HepG2 (cell line): ENCODE measurements around the gene LITAF. TPM values are rescaled to one million over a fixed set of nuclear protein-coding genes. Genes with fewer than 3 reads are reported as not detected.

Experiments
- ATAC-seq: fragments of 200-7000 bp; cut with Tn5 transposase; 3 replicates; pipeline ENCODE4 v1.9.1; 2020; ENCODE audit warnings: mild to moderate bottlenecking, moderate library complexity
- BruUV-seq: library from RNA; stranded (reverse); fragments of 400-500 nt; replicated peaks from 2 replicates; lab custom pipeline; 2021; lab: Mats Ljungman, UMichigan
- CTCF ChIA-PET: fragments of 300-600 bp; formaldehyde crosslinking; extraction: SDS; loops from one replicate; lab custom pipeline; 2021; ENCODE audit warnings: low total read pairs, inconsistent platforms, low intra/inter-chr PET ratio; lab: Yijun Ruan, JAX
- POLR2A ChIA-PET: fragments of 350-600 bp; sonication (Branson Sonifier 250); formaldehyde crosslinking; loops from one replicate; lab custom pipeline; 2020; ENCODE audit warnings: antibody characterized with exemption, inconsistent platforms; lab: Yijun Ruan, JAX
- DNase-seq: peaks from one replicate; pipeline ENCODE4 v3.0.0-alpha.2; 2015; ENCODE audit warnings: low spot score
- FAIRE-seq: peaks from 3 replicates; lab custom pipeline; 2011; peaks lifted over from hg19 to GRCh38; lab: Jason Lieb, UNC
- H2AFZ ChIP-seq: one replicate; pipeline ENCODE4 v1.6.1; 2011; ENCODE audit warnings: low read length, inconsistent platforms
- H3K27ac ChIP-seq: fragments of 300-600 bp; 3 replicates; pipeline ENCODE4 v1.8.0; 2011; ENCODE audit warnings: mixed run types, mild to moderate bottlenecking, mixed read lengths, low read length, inconsistent platforms; ENCODE audit not compliant: insufficient read depth; ENCODE audit errors: extremely low read length
- H3K27me3 ChIP-seq, 2 experiments: fragments of 200-600 bp in 1 of 2; 2 replicates in 1 of 2; 3 replicates in 1 of 2; pipeline versions ENCODE4 v1.6.0 to v1.8.0; 2011; ENCODE audit warnings: low read length in 2 of 2, mild to moderate bottlenecking in 2 of 2, moderate library complexity in 2 of 2, inconsistent platforms in 1 of 2; ENCODE audit not compliant: insufficient read depth in 2 of 2, control insufficient read depth in 1 of 2
- H3K36me3 ChIP-seq, 2 experiments: fragments of 200-600 bp in 1 of 2; replicated peaks in 1 of 2; 2 replicates in 1 of 2; 3 replicates in 1 of 2; pipeline versions ENCODE4 v1.5.1 to v1.8.0; 2011; ENCODE audit warnings: low read length in 2 of 2, inconsistent platforms in 1 of 2; ENCODE audit not compliant: insufficient read depth in 2 of 2, control insufficient read depth in 1 of 2
- H3K4me1 ChIP-seq: 2 replicates; pipeline ENCODE4 v1.5.1; 2012; ENCODE audit warnings: low read length, inconsistent platforms; ENCODE audit not compliant: insufficient read depth
- H3K4me2 ChIP-seq: 2 replicates; pipeline ENCODE4 v1.6.0; 2011; ENCODE audit warnings: low read depth, low read length, inconsistent platforms
- H3K4me3 ChIP-seq, 3 experiments: fragments of 200-600 bp in 1 of 3; sonication (generic), shearing (Covaris generic) in 1 of 3; replicated peaks in 1 of 3; 2 replicates each; pipeline ENCODE4 v1.5.1; 2011 to 2016; ENCODE audit warnings: low read length in 3 of 3, inconsistent platforms in 2 of 3, low read depth in 2 of 3, mild to moderate bottlenecking in 2 of 3, control low read depth in 1 of 3, mixed read lengths in 1 of 3; ENCODE audit not compliant: insufficient read depth in 1 of 3
- H3K79me2 ChIP-seq: one replicate; pipeline ENCODE4 v1.6.1; 2011; ENCODE audit warnings: low read length, inconsistent platforms; ENCODE audit not compliant: insufficient read depth
- H3K9ac ChIP-seq: 2 replicates; pipeline ENCODE4 v1.6.0; 2011; ENCODE audit warnings: mild to moderate bottlenecking, low read depth, low read length, inconsistent platforms; ENCODE audit not compliant: insufficient read depth
- H3K9me3 ChIP-seq: 2 replicates; pipeline ENCODE4 v1.5.1; 2012; ENCODE audit warnings: mild to moderate bottlenecking, low read length
- H4K20me1 ChIP-seq: 2 replicates; pipeline ENCODE4 v1.6.0; 2011; ENCODE audit warnings: inconsistent platforms, mild to moderate bottlenecking, low read length, moderate library complexity; ENCODE audit not compliant: insufficient read depth
- FOXC1 ChIP-seq: sonication (generic); formaldehyde crosslinking; IDR thresholded peaks from 2 replicates; pipeline ENCODE4 v1.8.0; 2022; ENCODE audit warnings: mild to moderate bottlenecking, missing genetic modification reagents, borderline replicate concordance
- KAT2B ChIP-seq: fragments of 150-350 bp; IDR thresholded peaks from 2 replicates; pipeline ENCODE4 v1.6.1; 2014; ENCODE audit warnings: low read depth, low read length, borderline replicate concordance
- NCOA1 ChIP-seq: sonication (generic); formaldehyde crosslinking; IDR thresholded peaks from 2 replicates; pipeline ENCODE4 v1.9.0; 2021; ENCODE audit warnings: missing genetic modification reagents
- POLR2AphosphoS5 ChIP-seq: IDR thresholded peaks from 2 replicates; pipeline ENCODE4 v1.6.1; 2012; ENCODE audit warnings: low read depth, low read length
- SP140L ChIP-seq: sonication (generic); formaldehyde crosslinking; IDR thresholded peaks from 2 replicates; pipeline ENCODE4 v1.4.0; 2020; ENCODE audit warnings: missing genetic modification reagents, borderline replicate concordance
- THYN1 ChIP-seq: sonication (generic); formaldehyde crosslinking; IDR thresholded peaks from 2 replicates; pipeline ENCODE4 v1.8.1; 2023; ENCODE audit warnings: low read depth, mild to moderate bottlenecking, moderate library complexity, missing genetic modification reagents, borderline replicate concordance
- ZMYM3 ChIP-seq: sonication (generic); formaldehyde crosslinking; IDR thresholded peaks from 2 replicates; pipeline ENCODE4 v1.5.1; 2020; ENCODE audit warnings: mild to moderate bottlenecking, missing genetic modification reagents
- ZNF317 ChIP-seq: sonication (generic); formaldehyde crosslinking; IDR thresholded peaks from 2 replicates; pipeline ENCODE4 v1.5.0; 2020; ENCODE audit warnings: mild to moderate bottlenecking, missing genetic modification reagents
- WGBS: methylation state at CpG from one replicate; pipeline ENCODE4 v1.1.6; 2017; ENCODE audit warnings: low lambda C conversion rate; 5-methylcytosine and 5-hydroxymethylcytosine counted together
- in situ Hi-C: cut with HindIII; loops from 2 replicates; pipeline ENCODE4 v1.10.0; 2017; ENCODE audit warnings: low pct_unique_long_range_greater_than_20kb; ENCODE audit not compliant: extremely low pct_ligation_motif_present
- intact Hi-C: fragments of 100-400 bp; cut with micrococcal nuclease; formaldehyde crosslinking; loops from one replicate; pipeline ENCODE4 v1.10.0; 2022; ENCODE audit not compliant: unreplicated experiment
- polyA plus RNA-seq, 8 experiments: library from polyadenylated mRNA; depleted of rRNA in 3 of 8; stranded (reverse) in 7 of 8; unstranded in 1 of 8; fragments of >200 nt; fragmentation: Illumina TruSeq in 4 of 8; extraction: Trizol in 4 of 8; gene quantifications; 2 replicates each; pipeline versions ENCODE4 v1.2.1 to v1.2.3, GENCODE V29; 2011 to 2016; ENCODE audit warnings: low read depth in 4 of 8, missing spikeins in 1 of 8, mixed read lengths in 1 of 8; ENCODE audit not compliant: insufficient read depth in 1 of 8
- total RNA-seq, 5 experiments: library from RNA; depleted of rRNA; stranded (reverse); fragments of >200 nt; fragmentation: Illumina TruSeq; extraction: Trizol; gene quantifications; 2 replicates each; pipeline ENCODE4 v1.2.3, GENCODE V29; 2016; ENCODE audit warnings: low read depth in 1 of 5
- TF ChIP-seq, protein P1 (sequence below): sonication (generic); formaldehyde crosslinking; IDR thresholded peaks from 2 replicates; pipeline ENCODE4 v1.5.1; 2020; ENCODE audit warnings: missing genetic modification reagents, mild to moderate bottlenecking, borderline replicate concordance
- TF ChIP-seq, protein P2 (sequence below): sonication (generic); formaldehyde crosslinking; IDR thresholded peaks from 2 replicates; pipeline ENCODE4 v1.8.0; 2022; ENCODE audit warnings: low read depth, missing genetic modification reagents
- TF ChIP-seq, protein P3 (sequence below): sonication (generic); formaldehyde crosslinking; IDR thresholded peaks from 2 replicates; pipeline ENCODE4 v1.5.0; 2020; ENCODE audit warnings: mild to moderate bottlenecking, missing genetic modification reagents, borderline replicate concordance
- TF ChIP-seq, protein P4 (sequence below): conservative IDR thresholded peaks from 2 replicates; pipeline ENCODE4 v1.6.1; 2018; ENCODE audit warnings: missing genetic modification reagents

The LITAF gene
- total and polyA plus RNA-seq, 2 of the 13 experiments (the other 11 are each of a cell fraction or from before 2014, with no cell fraction given) = 80.1 to 141 TPM

- H4K20me1 ChIP-seq = peaks cover 3% of the 10 kb centered on the region; the same call in 1 of the 2 replicates
- WGBS = 45% methylated on average over 1 of the region's 1 CpG
- H3K9ac ChIP-seq = no peak overlapping the region
- H3K79me2 ChIP-seq = peaks cover 22% of the 10 kb centered on the region
- no peaks in the 10 kb centered on the region for H3K36me3 ChIP-seq
- H3K9me3 ChIP-seq = peaks cover 4% of the 10 kb centered on the region; the same call in 1 of the 2 replicates
- in situ Hi-C loops = no loop called here
- no peak for ATAC-seq
- H3K4me3 ChIP-seq = no peak overlapping the region
- H3K4me2 ChIP-seq = no peak overlapping the region
- no peak overlapping the region for H2AFZ ChIP-seq
- H3K27ac ChIP-seq = no peak overlapping the region
- BruUV-seq = no TSS peak
- peaks cover 36% of the 10 kb centered on the region for H3K4me1 ChIP-seq
- POLR2A ChIA-PET = interaction anchor here (0.7 kb wide), 1 partner anchor 110 kb away, joined by 5 read pairs; no protein-coding TSS in a partner anchor
- no peak for DNase-seq
- intact Hi-C loops = loop anchor here (5.0 to 10.0 kb wide), 2 partner anchors 57 to 206 kb away; partner anchors contain the start of gene ZC3H7A
- CTCF ChIA-PET = no interaction called here
- FAIRE-seq = no peak
- no peak for TF ChIP-seq NCOA1 (CRISPR knock-in tag)
- TF ChIP-seq, protein P1, sequence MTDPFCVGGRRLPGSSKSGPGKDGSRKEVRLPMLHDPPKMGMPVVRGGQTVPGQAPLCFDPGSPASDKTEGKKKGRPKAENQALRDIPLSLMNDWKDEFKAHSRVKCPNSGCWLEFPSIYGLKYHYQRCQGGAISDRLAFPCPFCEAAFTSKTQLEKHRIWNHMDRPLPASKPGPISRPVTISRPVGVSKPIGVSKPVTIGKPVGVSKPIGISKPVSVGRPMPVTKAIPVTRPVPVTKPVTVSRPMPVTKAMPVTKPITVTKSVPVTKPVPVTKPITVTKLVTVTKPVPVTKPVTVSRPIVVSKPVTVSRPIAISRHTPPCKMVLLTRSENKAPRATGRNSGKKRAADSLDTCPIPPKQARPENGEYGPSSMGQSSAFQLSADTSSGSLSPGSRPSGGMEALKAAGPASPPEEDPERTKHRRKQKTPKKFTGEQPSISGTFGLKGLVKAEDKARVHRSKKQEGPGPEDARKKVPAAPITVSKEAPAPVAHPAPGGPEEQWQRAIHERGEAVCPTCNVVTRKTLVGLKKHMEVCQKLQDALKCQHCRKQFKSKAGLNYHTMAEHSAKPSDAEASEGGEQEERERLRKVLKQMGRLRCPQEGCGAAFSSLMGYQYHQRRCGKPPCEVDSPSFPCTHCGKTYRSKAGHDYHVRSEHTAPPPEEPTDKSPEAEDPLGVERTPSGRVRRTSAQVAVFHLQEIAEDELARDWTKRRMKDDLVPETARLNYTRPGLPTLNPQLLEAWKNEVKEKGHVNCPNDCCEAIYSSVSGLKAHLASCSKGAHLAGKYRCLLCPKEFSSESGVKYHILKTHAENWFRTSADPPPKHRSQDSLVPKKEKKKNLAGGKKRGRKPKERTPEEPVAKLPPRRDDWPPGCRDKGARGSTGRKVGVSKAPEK (CRISPR knock-in tag) = no peak
- TF ChIP-seq POLR2AphosphoS5 = no peak
- no peak for TF ChIP-seq SP140L
- TF ChIP-seq ZNF317 (CRISPR knock-in tag) = no peak
- TF ChIP-seq, protein P2, sequence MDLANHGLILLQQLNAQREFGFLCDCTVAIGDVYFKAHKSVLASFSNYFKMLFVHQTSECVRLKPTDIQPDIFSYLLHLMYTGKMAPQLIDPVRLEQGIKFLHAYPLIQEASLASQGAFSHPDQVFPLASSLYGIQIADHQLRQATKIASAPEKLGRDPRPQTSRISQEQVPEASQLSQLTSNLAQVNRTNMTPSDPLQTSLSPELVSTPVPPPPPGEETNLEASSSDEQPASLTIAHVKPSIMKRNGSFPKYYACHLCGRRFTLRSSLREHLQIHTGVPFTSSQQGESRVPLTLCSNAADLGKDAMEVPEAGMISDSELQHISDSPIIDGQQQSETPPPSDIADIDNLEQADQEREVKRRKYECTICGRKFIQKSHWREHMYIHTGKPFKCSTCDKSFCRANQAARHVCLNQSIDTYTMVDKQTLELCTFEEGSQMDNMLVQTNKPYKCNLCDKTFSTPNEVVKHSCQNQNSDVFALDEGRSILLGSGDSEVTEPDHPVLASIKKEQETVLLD = no peak
- TF ChIP-seq FOXC1 (CRISPR knock-in tag) = no peak
- TF ChIP-seq, protein P3, sequence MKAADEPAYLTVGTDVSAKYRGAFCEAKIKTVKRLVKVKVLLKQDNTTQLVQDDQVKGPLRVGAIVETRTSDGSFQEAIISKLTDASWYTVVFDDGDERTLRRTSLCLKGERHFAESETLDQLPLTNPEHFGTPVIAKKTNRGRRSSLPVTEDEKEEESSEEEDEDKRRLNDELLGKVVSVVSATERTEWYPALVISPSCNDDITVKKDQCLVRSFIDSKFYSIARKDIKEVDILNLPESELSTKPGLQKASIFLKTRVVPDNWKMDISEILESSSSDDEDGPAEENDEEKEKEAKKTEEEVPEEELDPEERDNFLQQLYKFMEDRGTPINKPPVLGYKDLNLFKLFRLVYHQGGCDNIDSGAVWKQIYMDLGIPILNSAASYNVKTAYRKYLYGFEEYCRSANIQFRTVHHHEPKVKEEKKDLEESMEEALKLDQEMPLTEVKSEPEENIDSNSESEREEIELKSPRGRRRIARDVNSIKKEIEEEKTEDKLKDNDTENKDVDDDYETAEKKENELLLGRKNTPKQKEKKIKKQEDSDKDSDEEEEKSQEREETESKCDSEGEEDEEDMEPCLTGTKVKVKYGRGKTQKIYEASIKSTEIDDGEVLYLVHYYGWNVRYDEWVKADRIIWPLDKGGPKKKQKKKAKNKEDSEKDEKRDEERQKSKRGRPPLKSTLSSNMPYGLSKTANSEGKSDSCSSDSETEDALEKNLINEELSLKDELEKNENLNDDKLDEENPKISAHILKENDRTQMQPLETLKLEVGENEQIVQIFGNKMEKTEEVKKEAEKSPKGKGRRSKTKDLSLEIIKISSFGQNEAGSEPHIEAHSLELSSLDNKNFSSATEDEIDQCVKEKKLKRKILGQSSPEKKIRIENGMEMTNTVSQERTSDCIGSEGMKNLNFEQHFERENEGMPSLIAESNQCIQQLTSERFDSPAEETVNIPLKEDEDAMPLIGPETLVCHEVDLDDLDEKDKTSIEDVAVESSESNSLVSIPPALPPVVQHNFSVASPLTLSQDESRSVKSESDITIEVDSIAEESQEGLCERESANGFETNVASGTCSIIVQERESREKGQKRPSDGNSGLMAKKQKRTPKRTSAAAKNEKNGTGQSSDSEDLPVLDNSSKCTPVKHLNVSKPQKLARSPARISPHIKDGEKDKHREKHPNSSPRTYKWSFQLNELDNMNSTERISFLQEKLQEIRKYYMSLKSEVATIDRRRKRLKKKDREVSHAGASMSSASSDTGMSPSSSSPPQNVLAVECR (CRISPR knock-in tag) = no peak
- TF ChIP-seq, protein P4, sequence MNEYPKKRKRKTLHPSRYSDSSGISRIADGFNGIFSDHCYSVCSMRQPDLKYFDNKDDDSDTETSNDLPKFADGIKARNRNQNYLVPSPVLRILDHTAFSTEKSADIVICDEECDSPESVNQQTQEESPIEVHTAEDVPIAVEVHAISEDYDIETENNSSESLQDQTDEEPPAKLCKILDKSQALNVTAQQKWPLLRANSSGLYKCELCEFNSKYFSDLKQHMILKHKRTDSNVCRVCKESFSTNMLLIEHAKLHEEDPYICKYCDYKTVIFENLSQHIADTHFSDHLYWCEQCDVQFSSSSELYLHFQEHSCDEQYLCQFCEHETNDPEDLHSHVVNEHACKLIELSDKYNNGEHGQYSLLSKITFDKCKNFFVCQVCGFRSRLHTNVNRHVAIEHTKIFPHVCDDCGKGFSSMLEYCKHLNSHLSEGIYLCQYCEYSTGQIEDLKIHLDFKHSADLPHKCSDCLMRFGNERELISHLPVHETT (CRISPR knock-in tag) = no peak
- TF ChIP-seq THYN1 (CRISPR knock-in tag) = no peak
- no peak for TF ChIP-seq ZMYM3 (CRISPR knock-in tag)
- no peak for TF ChIP-seq KAT2B
- H3K27me3 ChIP-seq = peaks cover 0 to 21% of the 10 kb centered on the region in 2 experiments; a peak in 2 of 5 replicates
Observed at GRCh38 chr16:11589198-11589550, 2.5 kb upstream of the LITAF start.
